ENCODE measurements around the gene QSOX2.

Gene QSOX2

GRCh38 chr9:136257381-136258298 is 12.0 kb upstream of the QSOX2 start:
- no peak for DNase-seq (ENCODE audit: low read depth)
- no peak overlapping the region for H3K4me3 ChIP-seq (ENCODE audit: low read length)
- TF ChIP-seq CTCF (conservative IDR thresholded peaks at IDR 0.05; ENCODE audit: low read length) = no peak

GRCh38 chr9:136255896-136256890 is 10.6 kb upstream of the QSOX2 start:
- peak; percentile 6; the same call in 1 of the 2 replicates for TF ChIP-seq CTCF (conservative IDR thresholded peaks at IDR 0.05; ENCODE audit: low read length)
- DNase-seq (ENCODE audit: low read depth) = no peak
- H3K4me3 ChIP-seq (ENCODE audit: low read length) = no peak overlapping the region

- no peak for DNase-seq (ENCODE audit: low read depth)
- no peak for TF ChIP-seq CTCF (conservative IDR thresholded peaks at IDR 0.05; ENCODE audit: low read length)
- H3K4me3 ChIP-seq (ENCODE audit: low read length) = no peak overlapping the region
These were observed 9.5 kb upstream of the QSOX2 start for GRCh38 chr9:136255166-136255538.

- DNase-seq (ENCODE audit: low read depth) = no peak
- TF ChIP-seq CTCF (conservative IDR thresholded peaks at IDR 0.05; ENCODE audit: low read length) = no peak
- H3K4me3 ChIP-seq (ENCODE audit: low read length) = no peak overlapping the region
These were observed 9.0 kb upstream of the QSOX2 start for GRCh38 chr9:136254381-136255165.

- TF ChIP-seq CTCF (conservative IDR thresholded peaks at IDR 0.05; ENCODE audit: low read length) = no peak
- no peak overlapping the region for H3K4me3 ChIP-seq (ENCODE audit: low read length)
- no peak for DNase-seq (ENCODE audit: low read depth)
These were observed 7.9 kb upstream of the QSOX2 start for GRCh38 chr9:136253246-136254130.

DNA sequence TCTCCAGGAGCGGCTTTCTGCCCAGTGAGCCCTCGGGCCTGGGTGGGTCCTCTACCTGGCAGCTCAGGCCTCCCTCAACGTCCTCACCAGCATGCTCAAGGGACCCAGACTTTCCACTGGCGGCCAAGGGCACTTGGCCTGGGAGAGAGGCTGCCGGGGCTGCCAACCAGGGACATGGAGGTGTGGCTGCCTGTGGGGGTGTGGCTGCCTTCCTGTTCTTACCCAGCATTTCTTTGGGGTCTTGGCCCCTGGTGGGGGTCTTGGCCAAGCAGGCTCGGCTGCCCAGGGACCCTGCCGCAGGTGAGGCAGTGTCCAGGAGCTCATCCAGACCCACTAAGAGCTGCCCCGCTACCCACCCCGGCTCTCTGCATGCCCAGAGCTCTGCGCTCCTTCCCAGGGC is 7.2 kb upstream of the QSOX2 start:
- no peak for DNase-seq (ENCODE audit: low read depth)
- no peak overlapping the region for H3K4me3 ChIP-seq (ENCODE audit: low read length)
- TF ChIP-seq CTCF (conservative IDR thresholded peaks at IDR 0.05; ENCODE audit: low read length) = no peak
